Activated naive CD4-positive, alpha-beta T cell treated with anti-CD3 and anti-CD28 coated beads, Interleukin-2, amount 50 U/mL, for 24 hours (primary cell): ENCODE results near the gene SEMA4D.

ENCODE experiments used
- H3K27ac Mint-ChIP-seq: one replicate; pipeline ENCODE4 v1.8.0; 2021; ENCODE audit warnings: mild to moderate bottlenecking, mixed read lengths
- H3K27me3 Mint-ChIP-seq: one replicate; pipeline ENCODE4 v1.8.0; 2021; ENCODE audit warnings: mixed read lengths
- H3K36me3 Mint-ChIP-seq: one replicate; pipeline ENCODE4 v1.8.0; 2021; ENCODE audit warnings: mixed read lengths
- H3K4me1 Mint-ChIP-seq: one replicate; pipeline ENCODE4 v1.8.0; 2021; ENCODE audit warnings: mixed read lengths
- H3K4me3 Mint-ChIP-seq: one replicate; pipeline ENCODE4 v1.8.0; 2021; ENCODE audit warnings: mild to moderate bottlenecking, mixed read lengths
- H3K9me3 Mint-ChIP-seq: one replicate; pipeline ENCODE4 v1.8.0; 2021; ENCODE audit warnings: mixed read lengths

Gene SEMA4D

GRCh38 chr9:89519366-89519805 is 21.5 kb upstream of the SEMA4D start:
- Mint-ChIP-seq H3K4me1 (peaks cover 86% of the 10 kb centered on the region), H3K9me3 (no peaks in the 10 kb centered on the region), H3K36me3 (no peaks in the 10 kb centered on the region), H3K4me3 (no peak overlapping the region), H3K27me3 (no peaks in the 10 kb centered on the region), H3K27ac (peak overlapping the region; percentile 94)

GRCh38 chr9:89518466-89519365 is 20.8 kb upstream of the SEMA4D start:
- H3K4me3 Mint-ChIP-seq, result no peak overlapping the region

GRCh38 chr9:89515416-89515815 is 17.5 kb upstream of the SEMA4D start:
- Mint-ChIP-seq H3K27ac (peak overlapping the region; percentile 52), H3K36me3 (no peaks in the 10 kb centered on the region), H3K4me1 (peaks cover 82% of the 10 kb centered on the region), H3K27me3 (no peaks in the 10 kb centered on the region), H3K9me3 (no peaks in the 10 kb centered on the region), H3K4me3 (no peak overlapping the region)

More at GRCh38 chr9:89518466-89519365, 20.8 kb upstream of the SEMA4D start:
- no peaks in the 10 kb centered on the region for H3K9me3 Mint-ChIP-seq
- H3K4me1 Mint-ChIP-seq, result peaks cover 85% of the 10 kb centered on the region
- peak overlapping the region; percentile 53 for H3K27ac Mint-ChIP-seq
- H3K36me3 Mint-ChIP-seq, result no peaks in the 10 kb centered on the region
- no peaks in the 10 kb centered on the region for H3K27me3 Mint-ChIP-seq

GRCh38 chr9:89514956-89515355 is 17.0 kb upstream of the SEMA4D start:
- Mint-ChIP-seq H3K9me3 (no peaks in the 10 kb centered on the region), H3K36me3 (no peaks in the 10 kb centered on the region), H3K4me1 (peaks cover 82% of the 10 kb centered on the region), H3K4me3 (no peak overlapping the region), H3K27me3 (no peaks in the 10 kb centered on the region), H3K27ac (peak overlapping the region; percentile 52)

- no peaks in the 10 kb centered on the region for H3K27me3 Mint-ChIP-seq
- H3K9me3 Mint-ChIP-seq, result no peaks in the 10 kb centered on the region
- no peaks in the 10 kb centered on the region for H3K36me3 Mint-ChIP-seq
- H3K4me3 Mint-ChIP-seq, result no peak overlapping the region
- no peak overlapping the region for H3K27ac Mint-ChIP-seq
- peaks cover 82% of the 10 kb centered on the region for H3K4me1 Mint-ChIP-seq
Measured at GRCh38 chr9:89514337-89514736, 16.4 kb upstream of the SEMA4D start.

GRCh38 chr9:89513837-89514236 is 15.9 kb upstream of the SEMA4D start:
- Mint-ChIP-seq H3K27ac (no peak overlapping the region), H3K36me3 (no peaks in the 10 kb centered on the region), H3K4me1 (peaks cover 82% of the 10 kb centered on the region), H3K9me3 (no peaks in the 10 kb centered on the region), H3K27me3 (no peaks in the 10 kb centered on the region), H3K4me3 (no peak overlapping the region)

GRCh38 chr9:89512382-89512781 is 14.5 kb upstream of the SEMA4D start:
- Mint-ChIP-seq H3K27me3 (no peaks in the 10 kb centered on the region), H3K27ac (no peak overlapping the region), H3K9me3 (no peaks in the 10 kb centered on the region), H3K4me1 (peaks cover 82% of the 10 kb centered on the region), H3K4me3 (no peak overlapping the region), H3K36me3 (no peaks in the 10 kb centered on the region)

GRCh38 chr9:89508951-89509615 is 11.2 kb upstream of the SEMA4D start:
- H3K9me3 Mint-ChIP-seq, result no peaks in the 10 kb centered on the region
- H3K27ac Mint-ChIP-seq, result peak overlapping the region; percentile 92
- H3K4me3 Mint-ChIP-seq, result no peak overlapping the region
- H3K36me3 Mint-ChIP-seq, result no peaks in the 10 kb centered on the region
- H3K4me1 Mint-ChIP-seq, result peaks cover 89% of the 10 kb centered on the region
- H3K27me3 Mint-ChIP-seq, result no peaks in the 10 kb centered on the region

- no peaks in the 10 kb centered on the region for H3K9me3 Mint-ChIP-seq
- peaks cover 96% of the 10 kb centered on the region for H3K4me1 Mint-ChIP-seq
- H3K27me3 Mint-ChIP-seq, result no peaks in the 10 kb centered on the region
- no peaks in the 10 kb centered on the region for H3K36me3 Mint-ChIP-seq
- peak overlapping the region; percentile 59 for H3K27ac Mint-ChIP-seq
- H3K4me3 Mint-ChIP-seq, result no peak overlapping the region
Measured at GRCh38 chr9:89505911-89506310, 8.0 kb upstream of the SEMA4D start.

- Mint-ChIP-seq H3K9me3 (no peaks in the 10 kb centered on the region), H3K4me3 (no peak overlapping the region), H3K4me1 (peaks cover 96% of the 10 kb centered on the region), H3K27ac (no peak overlapping the region), H3K27me3 (no peaks in the 10 kb centered on the region), H3K36me3 (no peaks in the 10 kb centered on the region)
Measured at GRCh38 chr9:89505048-89505447, 7.1 kb upstream of the SEMA4D start.

- H3K27ac Mint-ChIP-seq, result peak overlapping the region; percentile 57
- H3K9me3 Mint-ChIP-seq, result no peaks in the 10 kb centered on the region
- no peaks in the 10 kb centered on the region for H3K27me3 Mint-ChIP-seq
- peak overlapping the region; percentile 20 for H3K4me3 Mint-ChIP-seq
- peaks cover 92% of the 10 kb centered on the region for H3K4me1 Mint-ChIP-seq
- H3K36me3 Mint-ChIP-seq, result no peaks in the 10 kb centered on the region
Measured at GRCh38 chr9:89502671-89503070, 4.8 kb upstream of the SEMA4D start.

GRCh38 chr9:89502038-89502601 is 4.2 kb upstream of the SEMA4D start:
- H3K27ac Mint-ChIP-seq, result peak overlapping the region; percentile 57
- H3K9me3 Mint-ChIP-seq, result no peaks in the 10 kb centered on the region
- H3K27me3 Mint-ChIP-seq, result no peaks in the 10 kb centered on the region
- H3K4me1 Mint-ChIP-seq, result peaks cover 87% of the 10 kb centered on the region
- peak overlapping the region; percentile 20 for H3K4me3 Mint-ChIP-seq
- H3K36me3 Mint-ChIP-seq, result no peaks in the 10 kb centered on the region

- peaks cover under 1% of the 10 kb centered on the region for H3K36me3 Mint-ChIP-seq
- H3K27ac Mint-ChIP-seq, result peak overlapping the region; percentile 86
- H3K4me1 Mint-ChIP-seq, result peaks cover 81% of the 10 kb centered on the region
- H3K9me3 Mint-ChIP-seq, result no peaks in the 10 kb centered on the region
- H3K27me3 Mint-ChIP-seq, result no peaks in the 10 kb centered on the region
- peak overlapping the region; percentile 47 for H3K4me3 Mint-ChIP-seq
Measured at GRCh38 chr9:89501311-89501898, 3.5 kb upstream of the SEMA4D start.

GRCh38 chr9:89500008-89500407 is 2.1 kb upstream of the SEMA4D start:
- peak overlapping the region; percentile 13 for H3K27ac Mint-ChIP-seq
- no peaks in the 10 kb centered on the region for H3K9me3 Mint-ChIP-seq
- H3K4me3 Mint-ChIP-seq, result no peak overlapping the region
- peaks cover 80% of the 10 kb centered on the region for H3K4me1 Mint-ChIP-seq
- H3K36me3 Mint-ChIP-seq, result peaks cover 2% of the 10 kb centered on the region
- H3K27me3 Mint-ChIP-seq, result no peaks in the 10 kb centered on the region

- peaks cover 2% of the 10 kb centered on the region for H3K36me3 Mint-ChIP-seq
Measured at GRCh38 chr9:89498852-89499480, 1.1 kb upstream of the SEMA4D start.

More at GRCh38 chr9:89498852-89499480, 1.1 kb upstream of the SEMA4D start:
- peaks cover 84% of the 10 kb centered on the region for H3K4me1 Mint-ChIP-seq
- H3K4me3 Mint-ChIP-seq, result peak overlapping the region; percentile 82
- H3K27me3 Mint-ChIP-seq, result no peaks in the 10 kb centered on the region
- H3K27ac Mint-ChIP-seq, result peak overlapping the region; percentile 86
- H3K9me3 Mint-ChIP-seq, result no peaks in the 10 kb centered on the region
